ENCODE data around the gene NCOA4.

The NCOA4 gene

DNA sequence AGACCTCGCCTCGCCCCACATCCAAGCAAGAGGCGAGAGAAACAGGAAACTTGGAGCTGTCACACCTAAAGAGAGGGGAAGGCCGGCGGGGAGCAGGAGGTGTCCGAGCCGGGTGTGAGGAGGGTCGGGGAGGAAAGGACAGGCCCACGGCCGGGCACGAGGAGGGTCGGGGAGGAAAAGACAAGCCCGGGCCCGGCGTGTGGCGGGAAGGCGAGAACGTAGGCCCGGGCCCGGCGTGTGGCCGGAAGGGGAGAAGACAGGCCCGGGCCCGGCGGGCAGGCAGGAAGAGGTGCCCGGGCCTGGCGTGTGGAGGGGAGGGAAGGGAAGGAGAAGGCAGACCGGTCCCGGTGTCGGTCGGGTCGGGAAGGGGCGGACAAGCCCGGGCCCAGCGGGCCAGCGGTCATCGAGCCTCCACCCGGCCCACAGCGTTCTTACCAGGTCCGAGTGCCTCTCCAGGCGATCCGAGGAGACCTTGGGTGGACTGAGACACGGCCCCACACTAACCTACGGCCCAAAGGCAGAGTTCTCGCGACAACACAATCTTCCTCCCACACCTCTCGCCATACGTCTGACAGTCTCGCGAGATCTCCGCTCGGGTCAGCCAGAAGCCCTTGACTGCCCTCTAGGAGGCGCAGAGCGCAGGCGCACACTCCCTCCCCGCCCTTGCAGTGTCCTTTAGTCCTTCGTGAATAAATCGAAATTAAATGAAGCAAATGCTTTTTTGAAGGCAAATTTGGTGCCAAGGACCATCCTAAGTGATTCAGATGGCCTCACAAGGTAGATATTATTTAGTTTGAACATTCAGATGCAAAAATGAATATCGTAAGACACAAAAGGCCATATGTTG lies at the start of gene NCOA4:
Gene NCOA4, minus strand, starts transcription at position 533 of the 847 bp plus-strand sequence. CDS start 13,943 bp downstream, outside the sequence.
- Histone ChIP-seq H3K9ac (ENCODE audit: insufficient read length, low read depth) (peak within 1 kb of the TSS; percentile 94), H3K4me3 (ENCODE audit: insufficient read length, low read depth) (peak within 1 kb of the TSS; percentile 86), H3K4me1 (ENCODE audit: insufficient read depth, insufficient read length) (no peaks in the 10 kb centered on the region), H3K27me3 (ENCODE audit: insufficient read depth, insufficient read length) (no peaks in the 10 kb centered on the region), H3K9me3 (ENCODE audit: insufficient read depth, low read length) (no peaks in the 10 kb centered on the region), H3K36me3 (ENCODE audit: insufficient read depth, insufficient read length, low read length) (peaks cover 12% of the 10 kb centered on the region)
- TF ChIP-seq SUZ12 (IDR thresholded peaks at IDR 0.05; ENCODE audit: extremely low read depth, insufficient read depth, insufficient read length): no peak
- no peak for TF ChIP-seq YY1 (IDR thresholded peaks at IDR 0.05; ENCODE audit: insufficient read depth, insufficient read length)
- TF ChIP-seq ZNF274 (IDR thresholded peaks at IDR 0.05; ENCODE audit: low read depth, low read length): no peak
- DNase-seq (ENCODE audit: low read depth, low spot score): peak; percentile 91

DNA sequence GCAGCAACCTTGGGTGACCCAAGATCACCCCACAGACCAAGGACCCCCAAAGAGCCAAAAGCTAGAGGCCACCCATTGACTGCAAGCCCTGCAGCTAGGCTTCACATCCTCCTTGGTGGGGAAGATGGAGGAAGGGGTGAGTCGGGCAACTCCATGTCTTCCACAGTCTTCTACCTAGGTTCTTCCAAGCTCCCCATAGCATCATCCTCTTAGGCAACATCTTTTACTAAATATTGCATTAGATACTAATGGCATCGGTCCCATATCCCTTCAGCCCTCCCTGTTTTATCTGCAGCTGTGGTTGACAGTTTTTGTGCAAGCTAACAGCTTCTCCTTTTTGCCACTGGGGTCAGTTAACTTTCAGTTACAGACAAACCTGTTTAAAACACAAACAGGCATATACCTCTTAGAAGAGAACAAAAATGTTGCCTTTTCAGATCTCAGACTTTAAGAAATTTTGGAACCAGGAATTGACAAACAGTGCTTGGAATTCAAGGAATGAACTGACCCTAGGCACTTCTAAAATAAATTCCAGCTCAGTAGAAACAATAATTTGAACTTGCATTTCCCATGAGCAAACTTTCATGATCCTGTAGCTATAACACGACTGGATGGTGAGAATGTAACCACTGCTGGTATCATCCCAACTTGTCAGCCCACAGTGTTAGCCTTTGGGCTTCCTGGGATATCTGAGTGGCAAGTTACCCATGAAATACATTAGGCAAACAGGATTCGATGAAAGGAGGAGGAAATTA lies 49.6 kb upstream of the NCOA4 start:
- DNase-seq (ENCODE audit: low read depth, low spot score): no peak
- no peak overlapping the region for H3K9ac ChIP-seq (ENCODE audit: insufficient read length, low read depth)
- TF ChIP-seq ZNF274 (IDR thresholded peaks at IDR 0.05; ENCODE audit: low read depth, low read length): no peak
- no peak for TF ChIP-seq YY1 (IDR thresholded peaks at IDR 0.05; ENCODE audit: insufficient read depth, insufficient read length)
- TF ChIP-seq SUZ12 (IDR thresholded peaks at IDR 0.05; ENCODE audit: extremely low read depth, insufficient read depth, insufficient read length): no peak
- H3K27me3 ChIP-seq (ENCODE audit: insufficient read depth, insufficient read length): no peaks in the 10 kb centered on the region
- H3K36me3 ChIP-seq (ENCODE audit: insufficient read depth, insufficient read length, low read length): no peaks in the 10 kb centered on the region
- H3K4me1 ChIP-seq (ENCODE audit: insufficient read depth, insufficient read length): peaks cover 8% of the 10 kb centered on the region
- H3K4me3 ChIP-seq (ENCODE audit: insufficient read length, low read depth): no peak overlapping the region
- no peaks in the 10 kb centered on the region for H3K9me3 ChIP-seq (ENCODE audit: insufficient read depth, low read length)

DNA sequence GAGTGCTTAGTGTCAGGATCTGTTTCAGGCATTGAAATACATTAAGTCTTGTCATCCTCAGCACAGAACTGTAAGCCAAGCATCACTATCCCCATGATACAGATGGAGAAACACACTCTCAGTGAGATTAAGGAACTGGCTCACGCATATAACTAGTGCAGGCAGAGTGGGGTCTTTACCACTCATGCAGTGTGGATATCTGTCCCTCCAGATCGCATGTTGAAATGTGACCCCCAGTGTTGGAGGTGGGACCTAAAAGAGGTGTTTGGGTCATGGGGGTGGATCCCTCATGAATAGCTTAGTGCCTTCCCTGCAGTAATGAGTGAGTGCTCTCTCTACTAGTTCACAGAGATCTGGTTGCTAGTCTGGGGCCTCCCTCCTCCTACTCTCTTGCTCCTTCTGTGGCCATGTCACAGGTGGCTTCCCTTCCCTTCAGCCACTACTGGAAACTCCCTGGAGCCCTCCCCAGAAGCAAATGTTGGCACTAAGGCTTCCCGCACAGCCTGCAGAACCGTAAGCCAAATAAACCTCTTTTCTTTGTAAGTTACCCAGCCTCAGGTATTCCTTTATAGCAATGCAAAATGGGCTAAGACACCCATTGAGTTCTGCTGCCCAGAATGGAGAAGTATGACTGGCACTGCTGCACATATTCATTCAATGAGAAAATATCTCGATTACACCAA lies 47.4 kb upstream of the NCOA4 start:
- Histone ChIP-seq H3K4me3 (ENCODE audit: insufficient read length, low read depth) (no peak overlapping the region), H3K9ac (ENCODE audit: insufficient read length, low read depth) (no peak overlapping the region), H3K27me3 (ENCODE audit: insufficient read depth, insufficient read length) (no peaks in the 10 kb centered on the region), H3K36me3 (ENCODE audit: insufficient read depth, insufficient read length, low read length) (no peaks in the 10 kb centered on the region), H3K9me3 (ENCODE audit: insufficient read depth, low read length) (no peaks in the 10 kb centered on the region), H3K4me1 (ENCODE audit: insufficient read depth, insufficient read length) (peaks cover 6% of the 10 kb centered on the region)
- TF ChIP-seq YY1 (IDR thresholded peaks at IDR 0.05; ENCODE audit: insufficient read depth, insufficient read length) (no peak), ZNF274 (IDR thresholded peaks at IDR 0.05; ENCODE audit: low read depth, low read length) (no peak), SUZ12 (IDR thresholded peaks at IDR 0.05; ENCODE audit: extremely low read depth, insufficient read depth, insufficient read length) (no peak)
- no peak for DNase-seq (ENCODE audit: low read depth, low spot score)

DNA sequence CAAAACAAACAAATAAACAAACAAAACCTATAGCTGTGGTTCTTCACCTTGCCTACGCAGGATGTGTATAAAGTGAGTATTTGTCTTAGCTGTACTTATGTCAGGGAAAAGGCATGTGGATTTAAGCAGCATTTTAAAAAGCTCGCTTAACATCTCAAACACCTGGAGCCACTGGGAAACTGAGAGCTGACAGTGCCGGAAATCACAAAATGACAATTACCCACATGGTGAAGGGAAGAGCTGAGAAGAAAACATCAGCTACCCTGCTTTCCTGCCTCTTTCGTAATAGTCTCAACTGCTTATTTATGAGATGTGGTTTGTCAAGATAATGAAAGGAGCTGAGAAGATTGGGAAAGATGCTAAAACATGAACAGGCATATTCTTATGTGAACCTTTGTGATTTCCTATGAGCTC lies 46.7 kb upstream of the NCOA4 start:
- Histone ChIP-seq H3K9me3 (ENCODE audit: insufficient read depth, low read length) (no peaks in the 10 kb centered on the region), H3K27me3 (ENCODE audit: insufficient read depth, insufficient read length) (no peaks in the 10 kb centered on the region), H3K4me1 (ENCODE audit: insufficient read depth, insufficient read length) (peaks cover 6% of the 10 kb centered on the region), H3K4me3 (ENCODE audit: insufficient read length, low read depth) (no peak overlapping the region), H3K9ac (ENCODE audit: insufficient read length, low read depth) (no peak overlapping the region), H3K36me3 (ENCODE audit: insufficient read depth, insufficient read length, low read length) (no peaks in the 10 kb centered on the region)
- no peak for DNase-seq (ENCODE audit: low read depth, low spot score)
- no peak for TF ChIP-seq SUZ12 (IDR thresholded peaks at IDR 0.05; ENCODE audit: extremely low read depth, insufficient read depth, insufficient read length)
- TF ChIP-seq ZNF274 (IDR thresholded peaks at IDR 0.05; ENCODE audit: low read depth, low read length): no peak
- no peak for TF ChIP-seq YY1 (IDR thresholded peaks at IDR 0.05; ENCODE audit: insufficient read depth, insufficient read length)

DNA sequence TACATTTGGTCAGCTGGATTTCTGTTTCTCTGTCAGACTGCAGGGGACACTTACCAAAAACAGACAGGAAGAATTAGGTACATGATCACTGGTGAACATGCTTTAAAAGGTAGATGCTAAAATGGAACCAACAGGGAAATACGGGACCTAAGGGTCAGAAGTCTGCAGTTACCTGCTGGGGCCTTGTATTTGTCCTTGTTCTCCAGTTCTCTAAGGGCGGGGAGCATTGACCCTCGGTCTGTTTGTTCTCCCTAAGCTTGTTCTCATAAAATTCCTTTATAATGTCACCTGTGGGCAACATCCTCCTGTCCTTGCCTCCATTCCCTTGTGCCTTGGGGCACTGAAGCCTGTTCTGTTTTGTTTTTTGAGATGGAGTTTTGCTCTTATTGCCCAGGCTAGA lies 45.4 kb upstream of the NCOA4 start:
- Histone ChIP-seq H3K36me3 (ENCODE audit: insufficient read depth, insufficient read length, low read length) (no peaks in the 10 kb centered on the region), H3K4me3 (ENCODE audit: insufficient read length, low read depth) (no peak overlapping the region), H3K4me1 (ENCODE audit: insufficient read depth, insufficient read length) (peaks cover 6% of the 10 kb centered on the region), H3K9ac (ENCODE audit: insufficient read length, low read depth) (no peak overlapping the region), H3K9me3 (ENCODE audit: insufficient read depth, low read length) (no peaks in the 10 kb centered on the region), H3K27me3 (ENCODE audit: insufficient read depth, insufficient read length) (no peaks in the 10 kb centered on the region)
- TF ChIP-seq SUZ12 (IDR thresholded peaks at IDR 0.05; ENCODE audit: extremely low read depth, insufficient read depth, insufficient read length): no peak
- TF ChIP-seq ZNF274 (IDR thresholded peaks at IDR 0.05; ENCODE audit: low read depth, low read length): no peak
- no peak for TF ChIP-seq YY1 (IDR thresholded peaks at IDR 0.05; ENCODE audit: insufficient read depth, insufficient read length)
- DNase-seq (ENCODE audit: low read depth, low spot score): no peak

DNA sequence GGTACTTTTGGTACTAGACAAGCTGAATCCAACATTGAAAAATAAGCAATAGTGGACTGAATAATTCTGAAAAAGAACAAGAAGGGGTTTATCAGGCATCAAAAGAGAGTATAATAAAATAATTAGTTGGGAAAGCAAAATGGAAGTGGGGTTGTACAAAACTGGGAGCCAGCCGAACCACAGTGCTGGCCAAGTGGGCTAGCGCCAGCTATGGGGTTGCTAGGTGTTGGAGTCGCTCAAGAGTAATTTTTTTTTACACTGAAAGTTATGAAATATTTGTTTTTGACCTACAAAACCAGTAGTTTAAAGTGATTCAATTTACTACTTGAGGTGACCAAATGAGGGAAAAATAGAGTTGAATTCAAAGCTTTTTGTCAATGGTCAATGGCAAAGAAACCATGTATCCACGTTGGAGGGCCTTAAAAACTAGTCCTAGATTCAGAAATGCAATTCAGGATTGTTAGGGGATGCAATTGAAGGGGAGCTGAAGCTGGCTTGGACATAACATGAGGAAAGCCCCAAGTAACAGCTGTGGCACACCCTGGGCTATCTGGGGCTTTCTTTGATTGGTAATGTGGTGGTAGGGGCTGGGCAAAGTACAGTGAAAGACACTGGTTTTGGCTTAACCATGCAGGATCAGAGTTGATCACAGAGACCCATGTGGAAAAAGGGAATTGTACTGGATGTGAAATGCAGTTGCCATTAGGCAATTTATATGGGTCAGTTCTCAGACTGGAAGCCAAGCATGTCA lies 43.9 kb upstream of the NCOA4 start:
- DNase-seq (ENCODE audit: low read depth, low spot score): no peak
- H3K36me3 ChIP-seq (ENCODE audit: insufficient read depth, insufficient read length, low read length): no peaks in the 10 kb centered on the region

More for the DNA sequence above, 43.9 kb upstream of the NCOA4 start:
- Histone ChIP-seq H3K4me3 (ENCODE audit: insufficient read length, low read depth) (no peak overlapping the region), H3K27me3 (ENCODE audit: insufficient read depth, insufficient read length) (no peaks in the 10 kb centered on the region), H3K4me1 (ENCODE audit: insufficient read depth, insufficient read length) (peaks cover 6% of the 10 kb centered on the region), H3K9me3 (ENCODE audit: insufficient read depth, low read length) (no peaks in the 10 kb centered on the region), H3K9ac (ENCODE audit: insufficient read length, low read depth) (no peak overlapping the region)
- no peak for TF ChIP-seq YY1 (IDR thresholded peaks at IDR 0.05; ENCODE audit: insufficient read depth, insufficient read length)
- TF ChIP-seq SUZ12 (IDR thresholded peaks at IDR 0.05; ENCODE audit: extremely low read depth, insufficient read depth, insufficient read length): no peak
- no peak for TF ChIP-seq ZNF274 (IDR thresholded peaks at IDR 0.05; ENCODE audit: low read depth, low read length)

Data from NT2/D1 (cell line).